Cortex of kidney (tissue), 1 donor: Measurements from ENCODE around the gene ANKRD63.

Source experiments
- DNase-seq: peaks from one replicate; lab custom pipeline; 2025; lab: John Stamatoyannopoulos, UW

ANKRD63 gene

GRCh38 chr15:40279437-40280141, 3.3 kb downstream of the ANKRD63 start:
- no peak for DNase-seq

GRCh38 chr15:40278026-40278425, 4.8 kb downstream of the ANKRD63 start:
- no peak for DNase-seq

- no peak for DNase-seq
Observed at GRCh38 chr15:40277471-40277870, 5.4 kb downstream of the ANKRD63 start.

GRCh38 chr15:40276927-40277326, 5.9 kb downstream of the ANKRD63 start:
- DNase-seq = no peak

DNA sequence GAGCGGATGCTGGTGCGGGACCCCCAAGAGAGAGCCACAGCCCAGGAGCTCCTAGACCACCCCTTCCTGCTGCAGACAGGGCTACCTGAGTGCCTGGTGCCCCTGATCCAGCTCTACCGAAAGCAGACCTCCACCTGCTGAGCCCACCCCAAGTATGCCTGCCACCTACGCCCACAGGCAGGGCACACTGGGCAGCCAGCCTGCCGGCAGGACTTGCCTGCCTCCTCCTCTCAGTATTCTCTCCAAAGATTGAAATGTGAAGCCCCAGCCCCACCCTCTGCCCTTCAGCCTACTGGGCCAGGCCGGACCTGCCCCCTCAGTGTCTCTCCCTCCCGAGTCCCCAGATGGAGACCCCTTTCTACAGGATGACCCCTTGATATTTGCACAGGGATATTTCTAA, 6.9 kb downstream of the ANKRD63 start:
- no peak for DNase-seq

DNA sequence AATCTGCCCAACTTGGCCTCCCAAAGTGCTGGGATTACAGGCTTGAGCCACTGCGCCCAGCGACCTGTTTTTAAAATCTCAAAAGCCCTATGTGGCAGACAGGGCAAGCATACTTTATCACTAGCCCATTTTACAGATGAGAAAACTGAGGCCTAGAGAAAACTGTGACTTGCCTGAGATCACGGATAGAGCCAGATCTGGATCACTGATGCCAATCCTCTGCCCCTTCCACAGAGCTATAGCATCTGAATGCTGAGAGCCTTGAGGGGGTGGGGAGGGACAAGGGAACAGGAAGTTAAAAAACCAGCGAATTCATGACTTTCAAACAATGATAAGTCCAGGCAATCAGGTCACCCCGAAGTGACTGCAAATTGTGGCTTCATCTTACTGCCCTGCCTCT, 7.3 kb downstream of the ANKRD63 start:
- DNase-seq = no peak

DNA sequence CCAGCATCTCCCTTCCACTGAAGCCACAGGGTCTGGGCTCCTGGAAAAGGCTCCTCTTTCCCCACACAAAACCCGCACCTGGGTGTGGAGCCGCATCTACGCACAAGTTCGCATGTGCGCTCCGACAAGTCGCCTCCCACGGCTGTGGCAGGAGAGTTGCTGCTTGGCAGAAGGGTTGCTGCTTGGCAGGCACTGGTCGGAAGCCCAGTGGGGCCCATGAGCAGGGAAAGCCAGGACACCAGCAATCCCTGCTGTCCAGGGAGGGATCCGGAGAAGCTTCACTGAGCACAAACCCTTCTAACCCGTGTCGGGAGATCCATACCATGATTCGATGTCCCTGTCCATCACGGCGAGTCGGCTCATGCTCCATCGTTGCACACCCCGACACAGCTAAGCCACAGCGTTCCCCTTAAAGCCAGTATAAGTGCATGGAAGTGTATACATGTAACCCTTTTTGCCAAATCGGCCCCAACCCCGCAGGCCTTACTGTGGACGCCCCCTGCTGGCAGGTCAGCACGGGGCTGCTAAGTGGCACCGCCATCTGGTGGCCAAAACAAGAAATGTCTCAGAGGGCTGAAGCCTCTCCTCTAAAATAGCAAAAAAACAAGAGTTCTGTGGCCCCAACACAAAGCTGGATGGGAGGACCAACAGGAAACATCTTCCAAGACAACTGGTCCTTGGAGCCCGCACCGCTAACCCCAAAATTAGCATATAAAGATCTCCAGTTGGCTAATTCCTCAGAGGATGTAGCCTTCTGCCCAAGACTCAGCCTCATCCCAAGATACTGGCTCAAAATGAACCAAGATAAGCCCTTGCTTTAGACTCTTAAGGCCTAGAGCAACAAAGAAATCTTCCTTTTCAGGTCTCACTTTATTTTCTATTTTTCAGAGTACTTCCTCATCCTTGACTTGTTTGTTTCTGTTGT, 8.3 kb downstream of the ANKRD63 start:
- no peak for DNase-seq

DNA sequence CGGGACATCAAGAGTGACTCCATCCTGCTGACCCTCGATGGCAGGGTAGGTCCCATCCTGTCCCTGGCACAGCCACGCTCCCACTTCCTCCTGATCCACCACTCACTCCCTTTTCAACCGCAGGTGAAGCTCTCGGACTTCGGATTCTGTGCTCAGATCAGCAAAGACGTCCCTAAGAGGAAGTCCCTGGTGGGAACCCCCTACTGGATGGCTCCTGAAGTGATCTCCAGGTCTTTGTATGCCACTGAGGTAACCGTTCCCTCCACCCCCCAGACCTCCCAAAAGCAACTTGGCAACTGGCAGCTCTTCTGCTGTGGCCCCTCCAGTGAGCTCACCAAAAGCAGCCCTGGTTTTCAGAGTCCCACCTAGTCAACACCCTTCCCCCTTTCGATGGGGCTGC, 9.4 kb downstream of the ANKRD63 start:
- DNase-seq = no peak

- DNase-seq = no peak
Observed at GRCh38 chr15:40272485-40273056, 10.3 kb downstream of the ANKRD63 start.

DNA sequence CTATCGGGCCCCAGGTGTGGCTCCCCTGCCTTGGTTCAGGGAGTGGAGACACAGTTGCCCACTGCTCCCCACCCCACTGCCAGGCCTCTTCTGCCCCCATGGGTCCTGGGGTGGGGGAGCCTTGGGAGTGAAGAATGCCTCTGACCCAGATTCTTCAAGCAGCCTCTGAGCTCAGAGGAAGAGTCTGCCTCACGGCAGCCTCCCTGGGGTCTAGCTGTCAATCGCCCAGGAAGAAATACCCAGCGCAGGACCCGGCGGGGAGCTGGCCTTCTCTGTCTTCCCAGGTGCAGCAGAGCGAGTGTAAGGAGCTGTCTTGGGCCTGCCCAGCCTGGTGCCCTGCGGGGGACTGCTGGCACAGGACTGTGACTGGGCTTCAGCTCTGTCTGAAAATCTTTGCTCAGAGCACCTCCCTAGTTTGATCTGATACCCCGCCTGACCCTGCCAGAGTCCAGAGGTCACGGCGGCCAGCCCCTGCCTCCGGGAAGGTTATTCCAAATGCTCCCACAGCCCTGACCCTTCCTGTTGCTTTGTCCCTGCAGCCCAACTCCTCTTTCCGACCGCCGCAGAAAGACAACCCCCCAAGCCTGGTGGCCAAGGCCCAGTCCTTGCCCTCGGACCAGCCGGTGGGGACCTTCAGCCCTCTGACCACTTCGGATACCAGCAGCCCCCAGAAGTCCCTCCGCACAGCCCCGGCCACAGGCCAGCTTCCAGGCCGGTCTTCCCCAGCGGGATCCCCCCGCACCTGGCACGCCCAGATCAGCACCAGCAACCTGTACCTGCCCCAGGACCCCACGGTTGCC, 11.0 kb downstream of the ANKRD63 start:
- no peak for DNase-seq

- no peak for DNase-seq
Observed at GRCh38 chr15:40270246-40270995, 12.4 kb downstream of the ANKRD63 start.

DNA sequence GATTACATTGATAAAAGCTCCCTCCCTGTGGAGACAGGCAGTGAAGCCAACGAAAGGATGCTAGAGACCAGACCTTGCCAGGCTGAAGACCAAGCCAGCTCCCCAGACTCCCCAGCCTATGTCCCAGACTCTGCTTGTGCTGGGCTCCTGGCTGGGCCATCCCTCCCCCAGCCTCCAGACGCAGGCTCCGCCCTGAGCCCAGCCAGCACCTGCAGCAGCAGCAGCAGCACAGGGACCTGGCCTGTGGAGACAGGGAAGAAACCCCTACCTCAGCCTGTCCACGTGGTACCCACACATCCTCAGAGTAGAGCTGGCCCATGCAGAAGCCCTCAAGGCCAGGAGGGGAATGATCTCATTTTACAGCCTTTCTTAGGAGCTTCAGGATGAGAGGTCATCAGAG, 13.3 kb downstream of the ANKRD63 start:
- DNase-seq = no peak

DNA sequence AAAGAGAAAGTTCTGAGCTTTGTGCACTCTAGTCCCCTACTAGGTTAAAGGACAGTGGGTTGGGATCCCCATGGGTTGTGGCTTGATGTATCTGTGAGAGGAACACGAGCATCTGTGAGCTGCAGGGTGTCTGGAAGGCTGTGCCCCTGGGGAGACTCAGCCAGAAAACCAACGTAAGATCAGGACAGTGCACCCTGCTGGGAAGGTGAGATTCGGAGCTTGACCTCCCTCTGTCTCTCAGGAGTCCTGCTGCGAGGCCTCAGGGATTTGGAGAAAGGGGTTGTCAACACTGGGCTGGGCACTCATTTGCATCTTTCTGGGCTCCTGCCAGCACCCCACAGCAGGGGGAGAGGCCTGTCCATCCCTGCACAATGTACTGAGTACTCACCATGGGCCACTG, 15.2 kb downstream of the ANKRD63 start:
- DNase-seq = no peak

- no peak for DNase-seq
Observed at GRCh38 chr15:40266828-40267304, 16.0 kb downstream of the ANKRD63 start.

DNA sequence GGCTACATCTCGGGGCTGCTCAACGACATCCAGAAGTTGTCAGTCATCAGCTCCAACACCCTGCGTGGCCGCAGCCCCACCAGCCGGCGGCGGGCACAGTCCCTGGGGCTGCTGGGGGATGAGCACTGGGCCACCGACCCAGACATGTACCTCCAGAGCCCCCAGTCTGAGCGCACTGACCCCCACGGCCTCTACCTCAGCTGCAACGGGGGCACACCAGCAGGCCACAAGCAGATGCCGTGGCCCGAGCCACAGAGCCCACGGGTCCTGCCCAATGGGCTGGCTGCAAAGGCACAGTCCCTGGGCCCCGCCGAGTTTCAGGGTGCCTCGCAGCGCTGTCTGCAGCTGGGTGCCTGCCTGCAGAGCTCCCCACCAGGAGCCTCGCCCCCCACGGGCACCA, 17.0 kb downstream of the ANKRD63 start:
- no peak for DNase-seq

- no peak for DNase-seq
Observed at GRCh38 chr15:40265355-40265754, 17.5 kb downstream of the ANKRD63 start.

- DNase-seq = no peak
Observed at GRCh38 chr15:40264321-40265153, 18.3 kb downstream of the ANKRD63 start.

DNA sequence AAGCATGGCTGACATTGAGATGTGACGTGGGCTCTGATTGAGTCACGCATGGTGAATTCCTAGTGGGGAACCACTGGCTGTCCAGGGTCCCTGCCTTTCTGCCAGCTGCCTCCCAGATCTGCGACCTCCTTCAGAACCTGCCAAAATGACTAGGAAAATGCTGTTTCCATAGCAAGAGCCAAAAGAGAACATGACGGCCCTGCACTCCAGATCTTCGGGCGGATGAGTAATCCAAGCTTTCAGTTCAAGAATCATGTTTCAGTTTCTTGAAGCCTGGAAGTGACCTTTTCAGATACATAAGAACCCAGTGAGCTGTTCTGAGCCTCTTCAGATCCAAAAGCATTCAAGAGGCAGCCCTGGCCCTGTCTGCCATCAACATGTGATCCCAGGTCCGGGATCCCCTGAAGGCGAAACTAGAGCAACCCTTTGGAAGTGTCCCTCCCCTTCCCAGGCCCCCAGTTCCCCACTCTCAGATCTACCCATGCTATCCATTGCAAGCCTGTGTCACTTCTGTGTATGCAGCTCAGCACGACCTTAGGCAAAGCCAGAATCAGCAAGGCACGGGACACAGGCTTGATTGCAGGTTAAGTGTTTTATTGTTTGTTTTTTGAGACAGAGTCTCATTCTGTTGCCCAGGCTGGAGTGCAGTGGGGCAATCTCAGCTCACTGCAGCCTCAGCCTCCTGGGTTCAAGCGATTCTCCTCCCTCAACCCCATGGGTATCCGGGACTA, 19.7 kb downstream of the ANKRD63 start:
- no peak for DNase-seq

- DNase-seq = no peak
Observed at GRCh38 chr15:40259021-40259420, 23.8 kb downstream of the ANKRD63 start.

GRCh38 chr15:40258544-40258943, 24.3 kb downstream of the ANKRD63 start:
- DNase-seq = no peak
